HG02623 (cell line): ENCODE measurements around the gene ZNF638.

Experiments used
- ATAC-seq: cut with Tn5 transposase; IDR thresholded peaks from one replicate; pipeline ENCODE4 v1.9.1; 2021; ENCODE audit warnings: moderate library complexity; ENCODE audit not compliant: unreplicated experiment

ZNF638 gene

GRCh38 chr2:71454221-71455010 is 122.8 kb downstream of the ZNF638 start:
- ATAC-seq, result no peak

- no peak for ATAC-seq
These were observed 123.6 kb downstream of the ZNF638 start for GRCh38 chr2:71455011-71455740.

GRCh38 chr2:71455741-71456569 is 124.4 kb downstream of the ZNF638 start:
- ATAC-seq, result no peak

GRCh38 chr2:71456617-71457016 is 125.0 kb downstream of the ZNF638 start:
- ATAC-seq, result no peak

GRCh38 chr2:71457123-71457915 is 125.7 kb downstream of the ZNF638 start:
- no peak for ATAC-seq

GRCh38 chr2:71457923-71458322 is 126.3 kb downstream of the ZNF638 start:
- no peak for ATAC-seq

GRCh38 chr2:71458413-71459083 is 127.0 kb downstream of the ZNF638 start:
- no peak for ATAC-seq

GRCh38 chr2:71459084-71459431 is 127.5 kb downstream of the ZNF638 start:
- ATAC-seq, result no peak

GRCh38 chr2:71460056-71460455 is 128.5 kb downstream of the ZNF638 start:
- ATAC-seq, result no peak

GRCh38 chr2:71460595-71461303 is 129.2 kb downstream of the ZNF638 start:
- ATAC-seq, result no peak

GRCh38 chr2:71461304-71461671 is 129.7 kb downstream of the ZNF638 start:
- ATAC-seq, result no peak

GRCh38 chr2:71462056-71462605 is 130.5 kb downstream of the ZNF638 start:
- no peak for ATAC-seq

GRCh38 chr2:71462641-71463341 is 131.2 kb downstream of the ZNF638 start:
- no peak for ATAC-seq

GRCh38 chr2:71463342-71463654 is 131.7 kb downstream of the ZNF638 start:
- no peak for ATAC-seq

GRCh38 chr2:71464389-71464788 is 132.8 kb downstream of the ZNF638 start:
- ATAC-seq, result no peak

GRCh38 chr2:71465356-71465755 is 133.8 kb downstream of the ZNF638 start:
- no peak for ATAC-seq

- ATAC-seq, result no peak
These were observed 134.3 kb downstream of the ZNF638 start for GRCh38 chr2:71465961-71466300.

GRCh38 chr2:71466301-71467179 is 135.0 kb downstream of the ZNF638 start:
- no peak for ATAC-seq
